ENCODE data around the gene DNALI1. TPM values are rescaled to one million over a fixed set of nuclear protein-coding genes. Genes with fewer than 3 reads are reported as not detected.

Gene DNALI1
- polyA plus RNA-seq, 1 donor from 2014 or later = 33.5 TPM

- Histone ChIP-seq H3F3A (ENCODE audit: insufficient read depth, low read length, poor library complexity, severe bottlenecking) (peaks cover 3% of the 10 kb centered on the region), H4K20me1 (ENCODE audit: insufficient read depth) (no peaks in the 10 kb centered on the region), H2AFZ (ENCODE audit: low read depth, low read length) (peak overlapping the region; percentile 62), H3K79me2 (replicated peaks; ENCODE audit: insufficient read depth, low read length) (peaks cover 34% of the 10 kb centered on the region), H3K4me2 (ENCODE audit: low read length) (peak overlapping the region; percentile 17), H3K9me2 (ENCODE audit: insufficient read depth, low read length) (no peaks in the 10 kb centered on the region), H3K27ac (ENCODE audit: low read length) (peak overlapping the region; percentile 95), H3K27me3 (ENCODE audit: insufficient read depth, low read depth, low read length) (no peaks in the 10 kb centered on the region), H3K9me3 (ENCODE audit: low read length) (no peaks in the 10 kb centered on the region), H3K9ac (ENCODE audit: low read length) (peak overlapping the region; percentile 89), H3K36me3 (ENCODE audit: insufficient read depth, low read length) (peaks cover 6% of the 10 kb centered on the region), H3K4me3 (ENCODE audit: low read length) (peak overlapping the region; percentile 76)
- TF ChIP-seq RAD21 (conservative IDR thresholded peaks at IDR 0.05) (peak; percentile 43), POLR2AphosphoS5 (IDR thresholded peaks at IDR 0.05) (peak; percentile 41), EZH2 (IDR thresholded peaks at IDR 0.05; ENCODE audit: borderline replicate concordance, insufficient read depth, low read length, poor library complexity, severe bottlenecking) (no peak)
These were observed 42.9 kb upstream of the DNALI1 start for GRCh38 chr1:37513795-37514349.

- peak within 1 kb of the TSS; percentile 76 for H3K4me3 ChIP-seq (ENCODE audit: low read length)
- H4K20me1 ChIP-seq (ENCODE audit: insufficient read depth) = no peaks in the 10 kb centered on the region
- H3K36me3 ChIP-seq (ENCODE audit: insufficient read depth, low read length) = no peaks in the 10 kb centered on the region
- H3K79me2 ChIP-seq (replicated peaks; ENCODE audit: insufficient read depth, low read length) = peaks cover 30% of the 10 kb centered on the region
- no peaks in the 10 kb centered on the region for H3K9me3 ChIP-seq (ENCODE audit: low read length)
- H3K9me2 ChIP-seq (ENCODE audit: insufficient read depth, low read length) = no peaks in the 10 kb centered on the region
- H3K4me2 ChIP-seq (ENCODE audit: low read length) = peak within 1 kb of the TSS; percentile 53
- TF ChIP-seq EZH2 (IDR thresholded peaks at IDR 0.05; ENCODE audit: borderline replicate concordance, insufficient read depth, low read length, poor library complexity, severe bottlenecking) (no peak), MXI1 (conservative IDR thresholded peaks at IDR 0.05; ENCODE audit: poor library complexity, severe bottlenecking) (peak; percentile 90), TAF1 (IDR thresholded peaks at IDR 0.05; ENCODE audit: low read depth) (no peak), POLR2AphosphoS5 (IDR thresholded peaks at IDR 0.05) (peak; percentile 73), RAD21 (conservative IDR thresholded peaks at IDR 0.05) (peak; percentile 59), SMC3 (conservative IDR thresholded peaks at IDR 0.05; ENCODE audit: poor library complexity) (peak; percentile 74), EP300 (conservative IDR thresholded peaks at IDR 0.05; ENCODE audit: poor library complexity, severe bottlenecking) (peak; percentile 50), REST (IDR thresholded peaks at IDR 0.05; ENCODE audit: borderline replicate concordance) (peak; percentile 74), CTCF (IDR thresholded peaks at IDR 0.05; ENCODE audit: poor library complexity, severe bottlenecking) (peak; percentile 98)
- H3K27me3 ChIP-seq (ENCODE audit: insufficient read depth, low read depth, low read length) = no peaks in the 10 kb centered on the region
- peaks cover 3% of the 10 kb centered on the region for H3F3A ChIP-seq (ENCODE audit: insufficient read depth, low read length, poor library complexity, severe bottlenecking)
- H2AFZ ChIP-seq (ENCODE audit: low read depth, low read length) = peak within 1 kb of the TSS; percentile 62
- H3K27ac ChIP-seq (ENCODE audit: low read length) = peak within 1 kb of the TSS; percentile 95
- H3K9ac ChIP-seq (ENCODE audit: low read length) = peak within 1 kb of the TSS; percentile 89
These were observed 42.2 kb upstream of the DNALI1 start, which contains the start of gene MEAF6 for GRCh38 chr1:37514350-37515184. Gene MEAF6 (minus strand): TSS chr1:37514766. CDS start chr1:37514746, 20 bp downstream.

All from neural cell (in vitro differentiated cells).